Measurements from ENCODE around the gene IL3. TPM values are rescaled to one million over a fixed set of nuclear protein-coding genes. Genes with fewer than 3 reads are reported as not detected.
A peak's percentile ranks its signal among the peaks of the same experiment; 100 is the strongest.

The IL3 gene
- total and polyA plus RNA-seq, 9 of the 15 experiments (the other 6 are each of a cell fraction or from before 2014, with no cell fraction given) = not detected

DNA sequence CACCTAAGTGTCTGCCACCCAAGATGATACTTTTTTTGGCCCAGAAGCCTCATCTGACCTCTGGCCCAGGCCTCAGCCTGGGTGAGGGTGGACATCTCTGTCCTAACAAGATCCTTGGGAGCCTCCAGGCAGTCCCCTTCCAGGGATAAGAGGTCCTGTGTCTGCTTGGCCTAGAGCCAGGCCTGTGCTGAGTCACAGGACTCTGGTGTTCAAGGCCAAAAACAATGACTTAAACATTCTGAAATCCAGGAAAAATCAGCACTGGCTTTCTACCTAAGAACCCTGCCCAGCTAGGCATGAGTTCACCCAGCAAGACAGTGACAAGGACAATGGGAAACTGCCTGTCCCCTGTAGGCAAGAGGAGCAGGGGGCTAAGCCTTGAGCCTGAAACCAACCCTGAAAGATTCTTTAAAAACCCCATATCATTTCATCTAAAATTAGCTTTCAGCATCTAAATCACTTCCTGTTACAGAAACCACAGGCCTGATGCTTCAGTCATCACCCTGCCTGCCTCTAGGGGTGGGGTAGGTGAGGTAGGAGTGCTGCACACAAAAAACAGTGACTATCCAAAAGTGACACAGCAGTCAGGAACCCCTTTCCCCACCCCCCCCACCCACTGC, 43.0 kb downstream of the IL3 start (continued):
- TF ChIP-seq, protein P1, sequence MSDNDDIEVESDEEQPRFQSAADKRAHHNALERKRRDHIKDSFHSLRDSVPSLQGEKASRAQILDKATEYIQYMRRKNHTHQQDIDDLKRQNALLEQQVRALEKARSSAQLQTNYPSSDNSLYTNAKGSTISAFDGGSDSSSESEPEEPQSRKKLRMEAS (CRISPR knock-in tag; IDR thresholded peaks at IDR 0.05) = no peak
- TF ChIP-seq HCFC1 (IDR thresholded peaks at IDR 0.05; ENCODE audit: low read depth, low read length) (no peak), SREBF1 (IDR thresholded peaks at IDR 0.05; ENCODE audit: borderline replicate concordance, low read depth, low read length) (no peak), ZEB2 (IDR thresholded peaks at IDR 0.05) (peak; percentile 67), ZNF140 (CRISPR knock-in tag; IDR thresholded peaks at IDR 0.05) (no peak), HSF4 (CRISPR knock-in tag; IDR thresholded peaks at IDR 0.05; ENCODE audit: borderline replicate concordance) (no peak), CTBP1 (IDR thresholded peaks at IDR 0.05; ENCODE audit: borderline replicate concordance) (peak; percentile 86), SIN3B (IDR thresholded peaks at IDR 0.05; ENCODE audit: low read depth) (no peak), HDAC6 (IDR thresholded peaks at IDR 0.05; ENCODE audit: low read depth, low read length) (no peak), MYC (IDR thresholded peaks at IDR 0.05; ENCODE audit: low read depth, low read length) (no peak), MYC (CRISPR knock-in tag; IDR thresholded peaks at IDR 0.05; ENCODE audit: borderline replicate concordance, low read depth) (no peak), ASH1L (IDR thresholded peaks at IDR 0.05; ENCODE audit: borderline replicate concordance, low read depth, partially characterized antibody) (no peak), ZNF431 (CRISPR knock-in tag; IDR thresholded peaks at IDR 0.05) (no peak), ZNF324 (CRISPR knock-in tag; IDR thresholded peaks at IDR 0.05) (no peak), ZNF408 (CRISPR knock-in tag; IDR thresholded peaks at IDR 0.05; ENCODE audit: low read depth) (no peak), NCOR1 (IDR thresholded peaks at IDR 0.05) (peak; percentile 40), TFAM (CRISPR knock-in tag; conservative IDR thresholded peaks at IDR 0.05) (no peak)
- TF ChIP-seq, protein P2, sequence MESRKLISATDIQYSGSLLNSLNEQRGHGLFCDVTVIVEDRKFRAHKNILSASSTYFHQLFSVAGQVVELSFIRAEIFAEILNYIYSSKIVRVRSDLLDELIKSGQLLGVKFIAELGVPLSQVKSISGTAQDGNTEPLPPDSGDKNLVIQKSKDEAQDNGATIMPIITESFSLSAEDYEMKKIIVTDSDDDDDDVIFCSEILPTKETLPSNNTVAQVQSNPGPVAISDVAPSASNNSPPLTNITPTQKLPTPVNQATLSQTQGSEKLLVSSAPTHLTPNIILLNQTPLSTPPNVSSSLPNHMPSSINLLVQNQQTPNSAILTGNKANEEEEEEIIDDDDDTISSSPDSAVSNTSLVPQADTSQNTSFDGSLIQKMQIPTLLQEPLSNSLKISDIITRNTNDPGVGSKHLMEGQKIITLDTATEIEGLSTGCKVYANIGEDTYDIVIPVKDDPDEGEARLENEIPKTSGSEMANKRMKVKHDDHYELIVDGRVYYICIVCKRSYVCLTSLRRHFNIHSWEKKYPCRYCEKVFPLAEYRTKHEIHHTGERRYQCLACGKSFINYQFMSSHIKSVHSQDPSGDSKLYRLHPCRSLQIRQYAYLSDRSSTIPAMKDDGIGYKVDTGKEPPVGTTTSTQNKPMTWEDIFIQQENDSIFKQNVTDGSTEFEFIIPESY (CRISPR knock-in tag; IDR thresholded peaks at IDR 0.05) = no peak
- TF ChIP-seq, protein P3, sequence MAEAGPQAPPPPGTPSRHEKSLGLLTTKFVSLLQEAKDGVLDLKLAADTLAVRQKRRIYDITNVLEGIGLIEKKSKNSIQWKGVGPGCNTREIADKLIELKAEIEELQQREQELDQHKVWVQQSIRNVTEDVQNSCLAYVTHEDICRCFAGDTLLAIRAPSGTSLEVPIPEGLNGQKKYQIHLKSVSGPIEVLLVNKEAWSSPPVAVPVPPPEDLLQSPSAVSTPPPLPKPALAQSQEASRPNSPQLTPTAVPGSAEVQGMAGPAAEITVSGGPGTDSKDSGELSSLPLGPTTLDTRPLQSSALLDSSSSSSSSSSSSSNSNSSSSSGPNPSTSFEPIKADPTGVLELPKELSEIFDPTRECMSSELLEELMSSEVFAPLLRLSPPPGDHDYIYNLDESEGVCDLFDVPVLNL (CRISPR knock-in tag; IDR thresholded peaks at IDR 0.05; ENCODE audit: low read depth) = no peak
- TF ChIP-seq, protein P4, sequence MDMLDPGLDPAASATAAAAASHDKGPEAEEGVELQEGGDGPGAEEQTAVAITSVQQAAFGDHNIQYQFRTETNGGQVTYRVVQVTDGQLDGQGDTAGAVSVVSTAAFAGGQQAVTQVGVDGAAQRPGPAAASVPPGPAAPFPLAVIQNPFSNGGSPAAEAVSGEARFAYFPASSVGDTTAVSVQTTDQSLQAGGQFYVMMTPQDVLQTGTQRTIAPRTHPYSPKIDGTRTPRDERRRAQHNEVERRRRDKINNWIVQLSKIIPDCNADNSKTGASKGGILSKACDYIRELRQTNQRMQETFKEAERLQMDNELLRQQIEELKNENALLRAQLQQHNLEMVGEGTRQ (CRISPR knock-in tag; IDR thresholded peaks at IDR 0.05) = no peak
- TF ChIP-seq, protein P5, sequence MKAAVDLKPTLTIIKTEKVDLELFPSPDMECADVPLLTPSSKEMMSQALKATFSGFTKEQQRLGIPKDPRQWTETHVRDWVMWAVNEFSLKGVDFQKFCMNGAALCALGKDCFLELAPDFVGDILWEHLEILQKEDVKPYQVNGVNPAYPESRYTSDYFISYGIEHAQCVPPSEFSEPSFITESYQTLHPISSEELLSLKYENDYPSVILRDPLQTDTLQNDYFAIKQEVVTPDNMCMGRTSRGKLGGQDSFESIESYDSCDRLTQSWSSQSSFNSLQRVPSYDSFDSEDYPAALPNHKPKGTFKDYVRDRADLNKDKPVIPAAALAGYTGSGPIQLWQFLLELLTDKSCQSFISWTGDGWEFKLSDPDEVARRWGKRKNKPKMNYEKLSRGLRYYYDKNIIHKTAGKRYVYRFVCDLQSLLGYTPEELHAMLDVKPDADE (conservative IDR thresholded peaks at IDR 0.05; ENCODE audit: control insufficient read depth, low read depth, low read length) = no peak
- TF ChIP-seq, protein P6, sequence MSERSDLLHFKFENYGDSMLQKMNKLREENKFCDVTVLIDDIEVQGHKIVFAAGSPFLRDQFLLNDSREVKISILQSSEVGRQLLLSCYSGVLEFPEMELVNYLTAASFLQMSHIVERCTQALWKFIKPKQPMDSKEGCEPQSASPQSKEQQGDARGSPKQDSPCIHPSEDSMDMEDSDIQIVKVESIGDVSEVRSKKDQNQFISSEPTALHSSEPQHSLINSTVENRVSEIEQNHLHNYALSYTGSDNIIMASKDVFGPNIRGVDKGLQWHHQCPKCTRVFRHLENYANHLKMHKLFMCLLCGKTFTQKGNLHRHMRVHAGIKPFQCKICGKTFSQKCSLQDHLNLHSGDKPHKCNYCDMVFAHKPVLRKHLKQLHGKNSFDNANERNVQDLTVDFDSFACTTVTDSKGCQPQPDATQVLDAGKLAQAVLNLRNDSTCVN (CRISPR knock-in tag; IDR thresholded peaks at IDR 0.05) = no peak

Data from K562 (cell line).